ENCODE data around the gene ABCC6.
"Not testable (repeated sequence)": the region's sequence is repeated elsewhere in the genome, so short reads cannot be mapped to it uniquely, and the experiment has no call there.

The ABCC6 gene

DNA sequence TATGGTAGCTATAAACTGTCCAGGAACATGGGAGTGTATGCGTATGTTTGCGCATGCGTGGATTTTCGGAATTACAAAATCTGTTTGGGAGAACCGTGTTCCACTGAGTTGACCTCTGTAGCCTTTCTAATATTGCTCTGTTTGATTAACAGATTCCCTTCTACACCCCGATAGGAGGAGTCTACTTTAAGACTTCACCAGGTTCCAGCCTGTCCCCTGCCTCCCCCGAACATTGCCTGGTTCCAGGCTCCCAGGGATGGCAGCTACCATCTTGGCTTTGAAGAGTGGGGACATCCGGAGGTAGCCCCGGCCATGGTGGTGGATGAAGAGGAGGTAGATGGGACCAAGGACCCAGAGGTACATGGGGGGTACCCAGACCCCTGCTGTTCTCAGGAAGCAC, 1.9 kb downstream of the ABCC6 start:
- not testable (repeated sequence) for DNase-seq

GRCh38 chr16:16220449-16220848, 2.8 kb downstream of the ABCC6 start:
- DNase-seq, result not testable (repeated sequence)

DNA sequence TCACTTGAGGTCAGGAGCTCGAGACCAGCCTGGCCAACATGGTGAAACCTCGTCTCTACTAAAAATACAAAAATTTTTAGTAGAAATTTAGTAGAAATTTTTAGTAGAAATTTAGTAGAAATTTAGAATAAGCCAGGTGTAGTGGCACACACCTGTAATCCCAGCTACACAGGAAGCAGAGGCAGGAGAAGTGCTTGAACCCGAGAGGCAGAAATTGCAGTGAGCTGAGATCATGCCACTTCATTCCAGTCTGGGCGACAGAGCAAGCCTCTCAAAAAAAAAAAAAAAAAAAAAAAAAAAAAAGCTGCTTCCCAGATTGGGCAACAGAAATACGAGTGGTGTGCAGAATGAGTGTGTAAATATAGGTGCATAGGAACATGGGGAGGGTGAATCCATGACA, 4.5 kb downstream of the ABCC6 start:
- not testable (repeated sequence) for DNase-seq

- not testable (repeated sequence) for DNase-seq
Observed at GRCh38 chr16:16218349-16218748, 4.9 kb downstream of the ABCC6 start.

GRCh38 chr16:16213863-16214293, 9.4 kb downstream of the ABCC6 start:
- peak; percentile 31 for DNase-seq

DNA sequence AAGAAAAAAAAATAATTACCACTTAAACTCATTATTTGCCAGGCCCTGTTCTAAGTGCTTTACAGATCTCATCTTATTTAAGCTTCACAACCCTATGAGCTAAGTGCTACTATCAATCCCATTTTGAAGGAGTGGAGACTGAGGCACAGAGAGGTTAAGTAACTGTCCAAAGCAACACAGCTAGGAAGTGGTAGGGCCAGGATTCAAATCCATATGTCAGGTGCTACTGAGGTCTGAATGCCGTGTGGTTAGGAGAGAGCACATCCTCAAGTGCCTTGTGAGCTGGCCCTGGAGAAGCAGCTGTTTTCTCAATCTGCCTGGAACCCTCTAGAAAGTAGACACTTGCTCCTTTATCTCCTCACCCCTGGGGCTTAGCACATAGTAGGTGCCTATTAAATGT, 11.9 kb downstream of the ABCC6 start:
- DNase-seq, result not testable (repeated sequence)

DNA sequence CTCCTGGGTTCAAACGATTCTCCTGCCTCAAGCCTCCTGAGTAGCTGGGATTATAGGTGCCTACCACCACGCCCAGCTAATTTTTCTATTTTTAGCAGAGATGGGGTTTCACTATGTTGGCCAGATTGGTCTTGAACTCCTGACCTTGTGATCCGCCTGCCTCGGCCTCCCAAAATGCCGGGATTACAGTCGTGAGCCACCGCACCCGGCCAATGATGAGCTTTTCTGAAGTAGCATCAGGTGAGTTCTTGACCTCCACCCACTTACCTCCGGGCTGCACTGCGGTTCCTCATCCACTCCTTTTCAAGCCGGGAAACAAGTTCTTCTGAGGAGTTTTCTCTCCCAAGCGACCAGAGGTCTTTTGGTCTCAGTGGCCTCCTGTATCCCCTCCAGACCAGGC, 14.8 kb downstream of the ABCC6 start:
- DNase-seq, result not testable (repeated sequence)

- not testable (repeated sequence) for DNase-seq
Observed at GRCh38 chr16:16207787-16208334, 15.4 kb downstream of the ABCC6 start.

- DNase-seq, result not testable (repeated sequence)
Observed at GRCh38 chr16:16207097-16207786, 16.1 kb downstream of the ABCC6 start.

- not testable (repeated sequence) for DNase-seq
Observed at GRCh38 chr16:16205864-16206263, 17.4 kb downstream of the ABCC6 start.

GRCh38 chr16:16204552-16204951, 18.7 kb downstream of the ABCC6 start:
- DNase-seq, result peak; percentile 69

DNA sequence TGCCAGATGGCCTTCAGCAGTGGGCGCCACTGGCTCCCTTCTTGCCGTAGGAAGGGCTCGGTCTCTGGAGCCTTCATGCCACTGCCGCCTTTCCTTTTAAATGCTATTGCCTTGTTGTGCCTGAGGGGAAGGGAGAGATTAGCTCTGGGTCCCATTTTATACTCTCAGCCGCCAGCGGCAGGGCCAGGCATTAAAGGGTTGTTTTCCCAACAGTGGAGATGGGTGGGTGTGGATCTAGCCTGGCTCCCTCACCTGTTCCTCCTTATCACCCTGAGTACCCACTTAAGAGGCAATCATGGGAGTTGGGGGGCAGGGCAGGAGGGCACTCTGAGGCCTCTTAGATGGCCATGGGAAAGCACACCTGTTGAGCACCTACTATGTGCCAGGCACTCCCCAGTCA, 19.8 kb downstream of the ABCC6 start:
- not testable (repeated sequence) for DNase-seq

DNA sequence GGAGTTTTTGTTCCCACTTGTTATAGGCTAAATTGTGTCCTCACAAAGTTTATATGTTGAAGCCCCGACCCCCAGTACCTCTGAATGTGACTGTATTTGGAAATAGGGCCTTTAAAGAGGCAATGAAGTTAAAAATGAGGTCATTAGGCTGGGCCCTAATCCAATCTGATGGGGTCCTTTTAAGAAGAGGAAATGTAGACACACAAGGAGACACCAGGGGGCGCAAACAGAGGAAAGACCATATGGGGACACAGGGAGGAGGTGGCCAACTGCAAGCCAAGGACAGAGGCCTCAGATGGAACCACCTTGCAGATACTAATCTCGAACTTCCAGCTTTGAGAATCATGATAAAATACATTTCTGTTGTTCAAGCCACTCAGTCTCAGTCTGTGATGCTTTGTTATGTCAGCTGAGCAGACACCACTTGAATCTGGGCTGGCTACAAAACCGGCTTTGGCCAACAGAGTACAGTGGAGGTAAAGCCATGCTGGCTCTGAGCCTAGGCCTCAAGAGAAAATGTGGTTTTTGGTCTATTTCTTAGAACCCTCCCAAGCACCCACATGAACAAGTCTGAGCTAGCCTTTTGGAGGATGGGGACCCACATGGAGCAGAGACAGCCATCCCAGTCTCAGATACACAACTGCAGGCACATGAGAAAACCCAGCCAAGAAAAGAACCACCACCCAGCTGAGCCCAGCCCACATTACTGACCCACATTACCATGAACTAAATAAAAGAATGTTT, 20.7 kb downstream of the ABCC6 start:
- DNase-seq, result peak; percentile 91

- not testable (repeated sequence) for DNase-seq
Observed at GRCh38 chr16:16201880-16202279, 21.4 kb downstream of the ABCC6 start.

- not testable (repeated sequence) for DNase-seq
Observed at GRCh38 chr16:16200391-16200790, 22.9 kb downstream of the ABCC6 start.

DNA sequence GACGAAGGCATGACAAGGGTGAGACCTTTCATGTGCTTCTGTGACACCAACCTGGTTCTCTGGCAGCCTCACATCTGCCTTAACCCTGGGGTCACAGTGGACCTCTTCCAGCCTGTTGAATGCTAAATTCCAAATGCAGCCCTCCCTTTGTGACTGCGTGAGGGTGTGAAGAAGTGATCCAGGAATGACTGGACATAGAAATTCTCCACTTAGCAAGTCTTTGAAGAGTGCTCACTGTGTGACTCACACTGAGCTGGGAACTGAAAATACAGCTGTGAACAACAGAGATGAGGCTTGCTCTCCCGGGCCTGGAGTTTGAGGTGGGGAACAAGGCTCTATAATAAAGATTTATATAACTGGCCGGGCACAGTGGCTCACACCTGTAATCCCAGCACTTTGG, 23.9 kb downstream of the ABCC6 start:
- not testable (repeated sequence) for DNase-seq

GRCh38 chr16:16197966-16198365, 25.3 kb downstream of the ABCC6 start:
- DNase-seq, result no peak

- no peak for DNase-seq
Observed at GRCh38 chr16:16197331-16197730, 26.0 kb downstream of the ABCC6 start.

DNA sequence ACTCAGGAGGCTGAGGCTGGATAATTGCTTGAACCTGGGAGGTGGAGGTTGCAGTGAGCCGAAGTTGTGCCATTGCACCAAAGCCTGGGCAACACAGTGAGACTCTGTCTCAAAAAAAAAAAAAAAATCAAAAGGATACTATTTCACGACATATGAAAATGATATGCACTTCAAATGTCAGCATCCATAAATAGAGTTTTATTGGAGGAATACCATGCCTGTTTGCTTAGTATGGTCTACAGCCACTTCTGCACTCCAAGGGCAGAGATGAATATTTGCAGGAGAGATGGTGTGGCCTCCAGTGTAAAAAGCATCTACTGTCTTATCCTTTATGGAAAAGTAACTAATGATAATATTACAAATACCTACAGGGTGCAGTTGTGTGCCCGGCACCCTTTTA, 27.2 kb downstream of the ABCC6 start:
- no peak for DNase-seq

DNA sequence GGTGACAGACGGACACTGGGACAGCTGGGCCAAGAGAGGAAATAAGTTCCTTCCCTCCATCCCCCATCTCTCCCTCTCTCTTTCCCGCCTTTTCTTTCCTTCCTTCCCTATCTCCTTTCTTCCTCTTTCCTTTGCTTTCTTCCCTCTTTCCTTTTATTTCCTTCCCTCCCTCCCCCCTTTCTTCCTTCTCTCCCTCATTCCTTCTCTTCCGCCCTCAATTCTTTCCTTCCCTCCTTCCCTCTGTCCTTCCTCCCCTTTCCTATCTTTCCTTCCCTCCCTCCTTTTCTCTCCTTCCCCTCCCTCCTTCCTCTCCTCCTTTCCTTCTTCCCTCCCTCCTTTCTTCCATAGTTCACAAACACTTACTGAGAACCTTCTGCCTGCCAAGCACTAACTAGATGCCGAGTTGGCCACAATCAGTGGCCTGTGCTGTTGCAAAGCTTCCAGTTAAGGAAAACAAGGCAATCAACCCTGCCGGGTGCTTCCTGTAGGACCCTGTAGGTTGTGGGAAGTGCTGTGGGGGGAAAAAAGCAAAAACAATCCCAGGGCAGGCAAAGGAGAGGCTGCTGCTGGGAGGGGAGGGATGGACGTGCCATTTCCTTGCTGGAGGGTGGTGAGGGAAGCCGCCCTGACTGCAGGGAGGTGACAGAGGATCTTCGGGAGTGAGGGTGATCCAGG, 31.7 kb downstream of the ABCC6 start:
- no peak for DNase-seq

DNA sequence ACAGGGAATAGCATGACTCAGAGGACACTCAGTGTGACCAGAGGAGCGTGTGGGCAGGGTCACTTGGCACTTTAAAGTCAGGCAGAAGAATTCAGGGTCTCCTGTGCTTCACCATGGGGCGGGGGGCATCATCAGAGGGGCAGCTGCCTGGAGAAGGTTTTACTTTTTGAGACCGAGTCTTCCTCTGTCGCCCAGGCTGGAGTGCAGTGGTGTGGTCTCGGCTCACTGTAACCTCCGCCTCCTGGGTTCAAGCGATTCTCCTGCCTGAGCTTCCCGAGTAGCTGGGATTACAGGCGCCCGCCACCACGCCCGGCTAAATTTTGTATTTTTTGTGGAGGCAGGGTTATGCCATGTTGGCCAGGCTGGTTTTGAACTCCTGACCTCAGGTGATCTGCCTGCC, 32.3 kb downstream of the ABCC6 start:
- not testable (repeated sequence) for DNase-seq

DNA sequence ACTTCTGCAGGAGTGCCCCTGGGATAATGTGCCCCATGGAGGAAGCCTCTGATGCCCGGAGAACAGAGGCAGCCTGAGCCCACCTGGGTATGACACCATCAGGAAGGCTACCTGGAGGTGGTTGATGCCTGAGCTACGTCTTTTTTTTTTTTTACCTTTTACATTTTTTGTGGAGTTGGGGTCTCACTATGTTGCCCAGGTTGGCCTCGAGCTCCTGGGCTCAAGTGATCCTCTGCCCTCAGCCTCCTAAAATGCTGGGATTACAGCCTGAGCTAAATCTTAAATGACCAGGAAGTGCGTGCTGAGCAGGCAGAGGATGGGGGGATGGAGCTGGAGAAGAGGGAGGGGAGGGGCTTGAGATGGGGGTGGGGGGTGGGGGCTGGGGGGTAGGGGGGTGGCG, 32.7 kb downstream of the ABCC6 start:
- DNase-seq, result no peak

GRCh38 chr16:16189842-16190241, 33.5 kb downstream of the ABCC6 start:
- DNase-seq, result peak; percentile 81

Measured in hematopoietic multipotent progenitor cell treated with erythropoietin and hydrocortisone succinate and interleukin-3 and kit ligand, for 4 days (in vitro differentiated cells).